GM23338 (cell line): ENCODE data around the gene CASP10.

Experiments used
- EZH2 ChIP-seq: fragments of 200-600 bp; sonication (generic); IDR thresholded peaks from one replicate; pipeline ENCODE4 v1.8.0; 2017; ENCODE audit warnings: antibody characterized with exemption, mild to moderate bottlenecking, low read depth; ENCODE audit not compliant: unreplicated experiment
- NANOG ChIP-seq: IDR thresholded peaks from 2 replicates; pipeline ENCODE4 v1.6.1; 2016; ENCODE audit warnings: antibody characterized with exemption, borderline replicate concordance
- POLR2AphosphoS5 ChIP-seq: IDR thresholded peaks from 2 replicates; pipeline ENCODE4 v1.6.1; 2016; ENCODE audit warnings: antibody characterized with exemption, low read depth
- ZNF114 ChIP-seq: fragments of 250-450 bp; sonication (Bioruptor Pico); IDR thresholded peaks from 2 replicates; pipeline ENCODE4 v1.5.0; 2020; ENCODE audit warnings: mild to moderate bottlenecking, moderate library complexity
- TF ChIP-seq, protein P1 (sequence below), 2 experiments: fragments of 200-600 bp in 1 of 2; sonication (generic) in 1 of 2; conservative IDR thresholded peaks; 2 replicates each; pipeline versions ENCODE4 v1.5.1 to v1.6.1; 2016 to 2017; ENCODE audit warnings: antibody characterized with exemption in 2 of 2, low read depth in 2 of 2, mild to moderate bottlenecking in 2 of 2, moderate library complexity in 1 of 2
- TF ChIP-seq, protein P2 (sequence below): IDR thresholded peaks from one replicate; pipeline ENCODE4 v1.6.1; 2018; ENCODE audit warnings: antibody characterized with exemption; ENCODE audit not compliant: unreplicated experiment

DNA sequence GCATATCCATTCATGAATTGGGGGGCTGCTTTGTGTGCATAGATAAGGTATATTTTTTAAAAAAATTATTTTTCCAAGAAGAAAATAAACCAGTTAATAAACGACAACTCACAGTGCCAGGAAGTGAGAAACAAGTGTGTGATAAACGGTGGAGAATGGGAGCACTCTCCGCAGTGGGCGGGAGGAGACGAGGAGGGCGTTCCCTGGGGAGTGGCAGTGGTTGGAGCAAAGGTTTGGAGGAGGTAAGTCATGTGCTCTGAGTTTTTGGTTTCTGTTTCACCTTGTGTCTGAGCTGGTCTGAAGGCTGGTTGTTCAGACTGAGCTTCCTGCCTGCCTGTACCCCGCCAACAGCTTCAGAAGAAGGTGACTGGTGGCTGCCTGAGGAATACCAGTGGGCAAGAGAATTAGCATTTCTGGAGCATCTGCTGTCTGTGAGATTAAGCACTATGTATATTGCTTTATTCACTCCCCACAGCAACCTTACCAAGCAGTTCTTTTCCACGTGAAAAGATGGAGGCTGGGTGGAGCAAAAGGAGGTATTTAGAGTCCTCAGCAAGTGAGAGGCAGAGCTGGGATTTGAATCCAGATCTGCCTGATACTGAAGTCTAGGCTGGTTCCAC, 50.4 kb downstream of the CASP10 start:
- TF ChIP-seq, protein P1, sequence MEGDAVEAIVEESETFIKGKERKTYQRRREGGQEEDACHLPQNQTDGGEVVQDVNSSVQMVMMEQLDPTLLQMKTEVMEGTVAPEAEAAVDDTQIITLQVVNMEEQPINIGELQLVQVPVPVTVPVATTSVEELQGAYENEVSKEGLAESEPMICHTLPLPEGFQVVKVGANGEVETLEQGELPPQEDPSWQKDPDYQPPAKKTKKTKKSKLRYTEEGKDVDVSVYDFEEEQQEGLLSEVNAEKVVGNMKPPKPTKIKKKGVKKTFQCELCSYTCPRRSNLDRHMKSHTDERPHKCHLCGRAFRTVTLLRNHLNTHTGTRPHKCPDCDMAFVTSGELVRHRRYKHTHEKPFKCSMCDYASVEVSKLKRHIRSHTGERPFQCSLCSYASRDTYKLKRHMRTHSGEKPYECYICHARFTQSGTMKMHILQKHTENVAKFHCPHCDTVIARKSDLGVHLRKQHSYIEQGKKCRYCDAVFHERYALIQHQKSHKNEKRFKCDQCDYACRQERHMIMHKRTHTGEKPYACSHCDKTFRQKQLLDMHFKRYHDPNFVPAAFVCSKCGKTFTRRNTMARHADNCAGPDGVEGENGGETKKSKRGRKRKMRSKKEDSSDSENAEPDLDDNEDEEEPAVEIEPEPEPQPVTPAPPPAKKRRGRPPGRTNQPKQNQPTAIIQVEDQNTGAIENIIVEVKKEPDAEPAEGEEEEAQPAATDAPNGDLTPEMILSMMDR (conservative IDR thresholded peaks at IDR 0.05; ENCODE audit: low read depth in 2 of 2), result no peak
- TF ChIP-seq POLR2AphosphoS5 (0 out of 2 replicates have a peak, but pooled peaks have one; percentile 17), EZH2 (no peak), ZNF114 (CRISPR knock-in tag) (no peak), NANOG (no peak)
- TF ChIP-seq, protein P2, sequence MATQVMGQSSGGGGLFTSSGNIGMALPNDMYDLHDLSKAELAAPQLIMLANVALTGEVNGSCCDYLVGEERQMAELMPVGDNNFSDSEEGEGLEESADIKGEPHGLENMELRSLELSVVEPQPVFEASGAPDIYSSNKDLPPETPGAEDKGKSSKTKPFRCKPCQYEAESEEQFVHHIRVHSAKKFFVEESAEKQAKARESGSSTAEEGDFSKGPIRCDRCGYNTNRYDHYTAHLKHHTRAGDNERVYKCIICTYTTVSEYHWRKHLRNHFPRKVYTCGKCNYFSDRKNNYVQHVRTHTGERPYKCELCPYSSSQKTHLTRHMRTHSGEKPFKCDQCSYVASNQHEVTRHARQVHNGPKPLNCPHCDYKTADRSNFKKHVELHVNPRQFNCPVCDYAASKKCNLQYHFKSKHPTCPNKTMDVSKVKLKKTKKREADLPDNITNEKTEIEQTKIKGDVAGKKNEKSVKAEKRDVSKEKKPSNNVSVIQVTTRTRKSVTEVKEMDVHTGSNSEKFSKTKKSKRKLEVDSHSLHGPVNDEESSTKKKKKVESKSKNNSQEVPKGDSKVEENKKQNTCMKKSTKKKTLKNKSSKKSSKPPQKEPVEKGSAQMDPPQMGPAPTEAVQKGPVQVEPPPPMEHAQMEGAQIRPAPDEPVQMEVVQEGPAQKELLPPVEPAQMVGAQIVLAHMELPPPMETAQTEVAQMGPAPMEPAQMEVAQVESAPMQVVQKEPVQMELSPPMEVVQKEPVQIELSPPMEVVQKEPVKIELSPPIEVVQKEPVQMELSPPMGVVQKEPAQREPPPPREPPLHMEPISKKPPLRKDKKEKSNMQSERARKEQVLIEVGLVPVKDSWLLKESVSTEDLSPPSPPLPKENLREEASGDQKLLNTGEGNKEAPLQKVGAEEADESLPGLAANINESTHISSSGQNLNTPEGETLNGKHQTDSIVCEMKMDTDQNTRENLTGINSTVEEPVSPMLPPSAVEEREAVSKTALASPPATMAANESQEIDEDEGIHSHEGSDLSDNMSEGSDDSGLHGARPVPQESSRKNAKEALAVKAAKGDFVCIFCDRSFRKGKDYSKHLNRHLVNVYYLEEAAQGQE, result no peak
